Activated CD8-positive, alpha-beta memory T cell treated with anti-CD3 and anti-CD28 coated beads, Interleukin-2, amount 10 ng/mL, durations not matched to agents 7 days and 5 days (primary cell): Measurements from ENCODE around the gene PDK4. TPM values are rescaled to one million over a fixed set of nuclear protein-coding genes. Genes with fewer than 3 reads are reported as not detected.

Experiments used
- ATAC-seq: fragments of 150-1000 bp; cut with Tn5 transposase; one replicate; pipeline ENCODE4 v1.10.0; 2021; ENCODE audit warnings: moderate library complexity
- CTCF ChIA-PET: fragments of 350-600 bp; sonication (Branson Sonifier 250); formaldehyde crosslinking; loops from one replicate; lab custom pipeline; 2021; ENCODE audit warnings: antibody characterized with exemption; lab: Charles Lee
- DNase-seq: peaks from one replicate; pipeline ENCODE4 v3.0.0-alpha.2; 2020
- H3K27ac Mint-ChIP-seq: one replicate; pipeline ENCODE4 v1.8.0; 2021; ENCODE audit warnings: mild to moderate bottlenecking, mixed read lengths
- H3K27me3 Mint-ChIP-seq: one replicate; pipeline ENCODE4 v1.8.0; 2021; ENCODE audit warnings: mixed read lengths
- H3K36me3 Mint-ChIP-seq: one replicate; pipeline ENCODE4 v1.8.0; 2021; ENCODE audit warnings: mild to moderate bottlenecking, mixed read lengths
- H3K4me1 Mint-ChIP-seq: one replicate; pipeline ENCODE4 v1.8.0; 2021; ENCODE audit warnings: mixed read lengths
- H3K4me3 Mint-ChIP-seq: one replicate; pipeline ENCODE4 v1.8.0; 2021; ENCODE audit warnings: mild to moderate bottlenecking, moderate library complexity, mixed read lengths
- H3K9me3 Mint-ChIP-seq: one replicate; pipeline ENCODE4 v1.8.0; 2022; ENCODE audit warnings: low read depth, mixed read lengths
- total RNA-seq, 2 experiments: library from RNA; stranded (reverse); gene quantifications; one replicate each; pipeline ENCODE4 v1.2.3, GENCODE V29; 2021

PDK4 gene
- not detected for total RNA-seq

DNA sequence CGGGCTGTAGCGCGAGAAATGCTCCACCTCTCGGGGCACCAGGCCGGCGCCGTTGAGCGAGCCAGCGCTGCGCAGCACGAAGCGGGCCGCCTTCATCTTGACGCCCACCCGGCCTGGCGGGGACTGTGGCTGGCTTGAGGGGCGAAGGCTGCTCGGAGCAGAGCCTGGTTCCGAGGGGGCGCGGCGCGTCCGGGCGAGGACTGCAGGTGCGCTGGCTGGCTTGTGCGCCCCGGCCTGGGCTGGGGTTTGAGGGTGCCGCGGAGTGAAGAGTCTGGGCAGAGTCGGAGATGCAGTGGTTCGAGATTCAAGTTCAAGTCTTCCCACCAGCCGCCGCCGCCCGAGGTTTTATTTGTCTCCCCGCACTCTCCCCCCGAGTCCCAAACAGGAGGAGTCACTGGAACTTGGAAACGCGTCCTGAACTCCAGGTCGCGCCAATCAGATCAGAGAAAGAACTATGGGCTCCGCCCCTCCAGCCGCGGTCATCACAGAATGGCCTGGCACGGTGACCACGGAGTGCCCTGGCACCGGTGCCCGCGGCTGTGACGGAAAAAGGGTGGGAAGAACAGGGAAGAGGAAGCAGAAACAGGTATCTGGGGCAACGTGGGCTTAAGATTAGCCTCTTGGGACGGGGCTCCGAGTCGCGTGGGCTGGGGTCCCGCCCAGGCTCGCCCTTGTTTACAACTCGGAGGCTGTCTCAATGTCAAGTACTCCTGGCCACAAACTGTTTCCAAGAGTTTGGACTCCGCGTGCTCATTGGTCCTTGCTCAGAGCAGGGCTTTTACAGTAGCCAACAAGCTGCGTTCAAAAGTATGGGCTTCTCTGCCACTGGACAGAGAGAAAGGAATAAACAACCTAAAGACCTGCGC is at the start of gene PDK4:
Gene PDK4, minus strand, starts transcription at position 319 of the 866 bp plus-strand sequence. Its CDS starts 223 bp downstream, at position 96.
- ATAC-seq = no peak
- no peaks in the 10 kb centered on the region for H3K36me3 Mint-ChIP-seq

DNA sequence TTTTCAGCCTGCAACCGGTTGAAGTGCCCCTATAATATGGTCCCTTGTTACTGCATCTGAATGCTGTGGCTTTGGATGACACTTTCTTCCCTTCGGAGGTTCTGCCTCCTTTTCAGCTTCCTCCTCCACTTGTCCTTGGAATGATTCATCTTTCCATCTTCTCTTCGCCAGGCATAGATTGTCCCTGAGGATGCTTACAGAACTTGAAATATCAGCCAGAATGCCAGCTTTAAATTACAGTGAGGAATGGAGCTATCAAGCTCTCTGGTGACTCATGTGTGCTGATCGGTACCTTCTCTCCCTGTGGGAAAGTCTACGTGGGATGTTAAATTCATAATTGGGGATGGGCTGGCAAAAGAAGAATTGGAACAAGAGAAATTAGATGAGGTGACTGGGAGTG is 45.9 kb upstream of the PDK4 start:
- Mint-ChIP-seq H3K27ac (no peak overlapping the region), H3K27me3 (peaks cover 2% of the 10 kb centered on the region), H3K9me3 (no peaks in the 10 kb centered on the region), H3K4me3 (no peak overlapping the region), H3K4me1 (no peaks in the 10 kb centered on the region), H3K36me3 (no peaks in the 10 kb centered on the region)
- CTCF ChIA-PET = no interaction called here
- DNase-seq (no peak), ATAC-seq (no peak)

More for the DNA sequence above, at the start of gene PDK4:
- peaks cover 23% of the 10 kb centered on the region for H3K27me3 Mint-ChIP-seq
- no peak for DNase-seq
- CTCF ChIA-PET = no interaction called here
- H3K9me3 Mint-ChIP-seq = no peaks in the 10 kb centered on the region
- no peak within 1 kb of the TSS for H3K4me3 Mint-ChIP-seq
- H3K4me1 Mint-ChIP-seq = peaks cover 2% of the 10 kb centered on the region
- H3K27ac Mint-ChIP-seq = no peak within 1 kb of the TSS

DNA sequence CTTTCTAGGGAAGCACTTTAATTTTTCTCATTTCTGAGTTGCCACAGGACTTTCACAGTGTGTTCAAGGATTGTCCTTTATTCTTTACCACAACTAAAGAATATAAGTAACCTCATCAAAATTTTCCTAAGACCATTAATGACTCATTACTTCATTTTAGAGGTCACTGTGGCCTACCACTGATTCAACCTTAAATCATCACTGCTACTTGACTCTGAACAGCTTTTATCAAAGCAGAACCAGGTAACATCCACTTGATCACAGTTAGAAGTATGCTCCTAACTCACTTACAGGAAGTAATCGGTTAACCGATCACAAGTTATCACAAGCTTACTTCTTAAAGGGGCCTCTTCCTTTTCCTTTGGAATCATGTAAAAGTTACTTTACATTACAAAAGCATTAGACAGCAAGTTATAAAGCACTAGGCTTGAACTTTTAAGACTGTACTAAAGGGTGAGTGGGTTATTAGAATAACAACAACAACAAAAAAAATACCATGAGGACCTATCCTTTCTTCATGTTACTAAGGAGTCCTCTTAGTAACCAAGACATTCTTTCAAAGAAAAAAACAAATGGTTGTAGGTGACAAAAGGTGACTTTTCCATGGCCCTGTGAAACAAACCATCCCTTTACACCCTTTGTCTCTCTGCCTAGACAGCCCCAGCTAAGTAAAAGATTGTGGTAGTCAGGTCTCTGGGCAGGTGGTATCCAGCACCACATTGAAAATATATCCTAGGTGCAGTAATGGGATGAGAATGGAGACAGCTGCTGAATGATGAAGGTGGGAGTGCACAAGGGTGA is 40.0 kb upstream of the PDK4 start:
- Mint-ChIP-seq H3K4me3 (no peak overlapping the region), H3K27ac (no peak overlapping the region), H3K27me3 (no peaks in the 10 kb centered on the region), H3K36me3 (no peaks in the 10 kb centered on the region), H3K9me3 (no peaks in the 10 kb centered on the region), H3K4me1 (no peaks in the 10 kb centered on the region)
- CTCF ChIA-PET = no interaction called here
- ATAC-seq = no peak
- no peak for DNase-seq

DNA sequence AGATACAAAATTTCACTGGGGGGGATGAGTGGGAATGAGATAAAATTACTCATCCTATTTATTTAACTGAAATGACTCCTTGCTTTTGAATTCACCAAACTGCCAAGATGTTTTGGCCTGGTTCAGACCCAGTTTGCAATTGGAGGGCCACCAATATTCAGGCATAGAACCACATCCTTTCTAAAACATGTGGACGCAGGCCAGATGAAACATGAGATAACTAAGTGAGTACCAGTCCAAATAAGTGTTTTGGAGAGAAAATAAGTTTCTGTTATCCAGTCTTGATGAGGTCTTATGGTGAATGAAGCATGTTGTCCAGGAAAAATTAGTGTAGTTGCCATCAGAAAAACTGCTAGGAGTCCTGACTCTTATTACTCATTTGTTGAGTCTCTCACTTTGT is 36.3 kb upstream of the PDK4 start:
- DNase-seq (no peak), ATAC-seq (no peak)
- H3K9me3 Mint-ChIP-seq = no peaks in the 10 kb centered on the region
- no peaks in the 10 kb centered on the region for H3K4me1 Mint-ChIP-seq
- CTCF ChIA-PET = no interaction called here
- H3K27me3 Mint-ChIP-seq = no peaks in the 10 kb centered on the region
- no peak overlapping the region for H3K27ac Mint-ChIP-seq
- no peaks in the 10 kb centered on the region for H3K36me3 Mint-ChIP-seq
- no peak overlapping the region for H3K4me3 Mint-ChIP-seq

DNA sequence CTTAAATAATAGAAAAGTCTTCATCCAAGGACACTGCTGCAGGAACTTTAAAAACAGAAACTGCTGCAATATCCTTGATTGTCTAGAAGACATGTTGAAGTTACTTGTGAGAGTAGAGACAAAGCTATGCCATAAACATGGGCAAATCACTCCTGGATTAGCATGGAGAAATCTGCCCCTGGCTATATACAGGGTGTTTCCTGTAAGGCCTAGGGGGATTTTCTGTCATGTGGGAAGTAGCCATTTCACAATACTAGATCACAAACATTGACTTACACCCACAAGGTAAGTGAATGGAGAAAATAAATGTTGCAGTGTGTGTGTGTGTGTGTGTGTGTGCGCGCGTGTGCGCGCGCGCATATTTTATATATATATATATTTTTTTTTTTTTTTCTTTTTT is 35.2 kb upstream of the PDK4 start:
- Mint-ChIP-seq H3K36me3 (no peaks in the 10 kb centered on the region), H3K27me3 (no peaks in the 10 kb centered on the region), H3K27ac (no peak overlapping the region), H3K9me3 (no peaks in the 10 kb centered on the region), H3K4me3 (no peak overlapping the region), H3K4me1 (no peaks in the 10 kb centered on the region)
- DNase-seq = no peak
- CTCF ChIA-PET = no interaction called here
- no peak for ATAC-seq

DNA sequence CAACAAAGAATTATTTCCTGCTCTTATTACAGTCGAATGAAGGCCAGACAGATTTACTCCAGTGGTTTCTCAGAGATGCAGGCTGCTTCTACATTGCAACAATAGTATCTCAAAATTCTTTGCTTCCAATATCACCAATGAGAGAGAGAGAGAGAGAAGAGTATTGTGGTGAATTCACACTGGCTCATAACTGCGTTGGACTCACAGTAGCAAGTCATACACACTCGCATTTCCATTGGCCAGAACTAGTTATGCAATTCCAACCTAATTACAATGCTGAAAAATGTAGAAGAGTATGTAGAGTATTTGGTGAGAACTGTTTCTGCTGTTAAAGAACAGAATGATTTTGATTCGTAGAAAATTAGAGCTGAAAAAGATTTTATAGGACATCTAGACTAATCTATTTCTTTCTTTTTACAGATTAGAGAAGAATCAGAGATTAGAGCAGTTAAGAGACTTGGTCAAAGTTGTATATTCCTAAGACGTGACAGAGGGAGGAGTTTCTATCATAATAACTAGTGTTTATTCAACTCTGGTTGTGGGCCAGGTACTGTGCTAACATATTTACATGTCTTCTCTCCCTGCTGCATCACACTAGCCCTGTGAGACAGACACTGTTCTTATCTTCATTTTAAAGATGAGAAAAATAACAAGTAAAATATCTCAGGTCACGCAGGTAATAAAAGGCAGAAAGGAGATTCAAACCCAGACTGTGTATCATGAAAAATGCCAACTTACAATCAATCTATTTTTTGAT is 34.6 kb upstream of the PDK4 start:
- no peak for ATAC-seq
- Mint-ChIP-seq H3K9me3 (no peaks in the 10 kb centered on the region), H3K4me1 (no peaks in the 10 kb centered on the region), H3K27me3 (no peaks in the 10 kb centered on the region), H3K4me3 (no peak overlapping the region), H3K36me3 (no peaks in the 10 kb centered on the region), H3K27ac (no peak overlapping the region)
- no peak for DNase-seq
- CTCF ChIA-PET = no interaction called here

DNA sequence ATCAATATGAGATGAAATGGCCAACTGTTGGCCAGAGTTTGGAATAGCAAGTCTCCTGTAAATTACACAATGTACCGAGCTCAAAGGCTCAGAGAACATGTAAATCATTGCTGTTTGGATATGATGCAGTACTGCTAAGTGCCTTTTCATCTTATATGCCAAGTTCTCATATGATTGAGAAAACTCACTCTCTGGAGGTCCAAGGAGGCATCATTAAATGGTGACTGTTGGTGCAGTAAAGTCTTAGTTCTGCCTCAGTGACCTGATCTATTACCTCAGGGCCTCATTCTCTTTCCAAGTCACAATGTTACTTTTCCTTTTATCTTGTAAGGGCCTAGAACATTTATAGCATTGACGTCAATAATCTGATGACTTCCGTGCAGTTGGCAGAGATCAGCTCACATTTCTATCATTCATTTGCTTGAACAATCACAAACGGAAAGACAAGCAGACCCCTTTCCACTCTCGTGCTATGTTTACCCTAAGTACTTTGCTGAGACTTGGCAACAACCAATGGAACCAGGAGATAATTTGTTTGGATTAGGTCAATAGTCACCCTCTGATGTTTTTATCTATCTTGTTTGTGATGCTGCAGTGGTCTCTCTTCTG is 32.6 kb upstream of the PDK4 start:
- Mint-ChIP-seq H3K27ac (no peak overlapping the region), H3K4me1 (no peaks in the 10 kb centered on the region), H3K9me3 (no peaks in the 10 kb centered on the region), H3K27me3 (no peaks in the 10 kb centered on the region), H3K4me3 (no peak overlapping the region), H3K36me3 (no peaks in the 10 kb centered on the region)
- ATAC-seq = no peak
- DNase-seq = no peak
- CTCF ChIA-PET = no interaction called here

DNA sequence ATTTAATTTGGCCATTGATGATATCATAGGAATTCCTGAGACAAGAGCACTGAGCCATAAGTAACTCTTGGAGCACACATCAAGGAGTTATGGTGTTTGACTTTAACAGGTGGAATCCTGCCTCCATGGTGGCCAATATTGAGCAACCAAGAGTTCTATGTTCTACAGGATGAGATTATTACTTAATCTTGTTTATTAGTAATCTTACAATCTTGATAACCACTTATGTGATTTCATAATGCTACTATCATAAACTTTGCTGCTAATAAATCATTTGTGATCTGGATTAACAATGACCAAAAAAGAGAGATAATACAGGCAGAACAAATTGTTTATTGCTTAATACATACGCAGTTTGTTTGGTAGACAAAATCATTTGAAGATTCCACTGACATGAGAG is 27.5 kb upstream of the PDK4 start:
- Mint-ChIP-seq H3K27me3 (no peaks in the 10 kb centered on the region), H3K4me1 (no peaks in the 10 kb centered on the region), H3K4me3 (no peak overlapping the region), H3K36me3 (no peaks in the 10 kb centered on the region), H3K9me3 (no peaks in the 10 kb centered on the region), H3K27ac (no peak overlapping the region)
- ATAC-seq (no peak), DNase-seq (no peak)
- CTCF ChIA-PET = no interaction called here

DNA sequence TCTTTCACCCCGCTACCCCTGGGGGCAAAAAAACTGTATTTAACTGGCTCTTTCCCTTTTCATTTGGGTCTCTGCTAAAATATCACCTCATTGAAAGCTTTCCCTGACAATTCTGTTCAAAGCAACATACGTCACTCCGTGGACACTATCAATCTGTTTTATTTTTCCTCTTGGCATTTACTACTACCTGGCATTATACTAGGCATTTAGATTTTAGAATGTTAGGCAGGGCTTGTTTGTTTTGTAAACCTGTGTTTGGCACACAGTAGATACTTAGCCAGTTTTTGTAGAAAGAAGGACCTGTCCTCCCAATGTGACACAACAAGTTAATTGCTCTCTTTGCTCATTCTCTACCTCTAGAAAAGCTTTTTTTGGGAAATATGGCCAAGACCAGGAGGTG is 26.5 kb upstream of the PDK4 start:
- H3K9me3 Mint-ChIP-seq = no peaks in the 10 kb centered on the region
- H3K4me1 Mint-ChIP-seq = no peaks in the 10 kb centered on the region
- no peak for ATAC-seq
- H3K27ac Mint-ChIP-seq = no peak overlapping the region
- CTCF ChIA-PET = no interaction called here
- H3K27me3 Mint-ChIP-seq = no peaks in the 10 kb centered on the region
- no peak for DNase-seq
- H3K4me3 Mint-ChIP-seq = no peak overlapping the region
- H3K36me3 Mint-ChIP-seq = no peaks in the 10 kb centered on the region

DNA sequence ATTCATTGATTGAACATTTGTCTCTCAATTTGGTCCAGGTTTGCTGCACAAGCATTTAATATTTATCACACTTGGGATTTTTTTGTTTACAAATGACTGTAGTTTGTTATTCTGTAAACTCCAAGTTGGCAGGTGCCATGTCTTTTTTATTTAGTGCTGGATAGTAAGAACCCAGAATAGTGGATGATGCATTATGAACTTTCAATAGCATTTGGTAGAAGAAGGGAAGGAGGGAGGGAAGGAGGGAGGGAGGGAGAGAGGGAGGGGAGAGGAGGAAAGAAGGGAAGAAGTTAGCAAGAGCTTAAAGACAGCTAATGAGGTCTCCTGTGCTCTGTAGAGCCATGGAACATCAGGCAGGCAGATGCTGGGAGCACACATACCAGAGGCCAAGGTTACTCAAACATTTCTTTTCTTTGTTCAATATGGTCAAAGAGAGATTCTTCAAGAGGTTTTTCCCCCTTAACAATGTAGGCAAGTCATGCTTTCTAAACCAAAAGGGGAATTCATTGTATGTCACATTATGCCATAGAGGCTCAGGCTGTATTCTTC is 25.8 kb upstream of the PDK4 start:
- Mint-ChIP-seq H3K4me1 (no peaks in the 10 kb centered on the region), H3K27me3 (no peaks in the 10 kb centered on the region), H3K36me3 (no peaks in the 10 kb centered on the region), H3K4me3 (no peak overlapping the region), H3K27ac (no peak overlapping the region), H3K9me3 (no peaks in the 10 kb centered on the region)
- CTCF ChIA-PET = no interaction called here
- no peak for ATAC-seq
- DNase-seq = no peak

DNA sequence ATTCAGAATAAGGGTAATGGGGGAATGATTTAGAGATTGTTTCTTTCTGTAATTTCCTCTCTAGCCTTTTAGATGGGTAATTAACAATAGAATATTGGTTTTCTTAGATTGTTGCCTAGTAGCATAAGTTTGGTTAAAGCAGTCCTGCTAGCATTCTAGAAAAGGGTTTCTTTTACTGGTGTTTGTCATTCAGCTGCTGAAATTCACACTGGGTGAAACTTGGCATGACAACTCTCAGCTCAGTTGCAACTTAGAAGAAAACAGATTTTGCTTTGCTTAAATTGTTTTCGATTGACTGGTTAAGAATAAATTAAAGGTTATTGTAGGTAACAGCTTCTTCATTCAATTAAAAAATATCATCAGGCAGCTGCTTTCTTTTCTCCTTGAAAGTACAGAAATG is 25.1 kb upstream of the PDK4 start:
- Mint-ChIP-seq H3K27me3 (no peaks in the 10 kb centered on the region), H3K4me3 (no peak overlapping the region), H3K9me3 (no peaks in the 10 kb centered on the region), H3K36me3 (no peaks in the 10 kb centered on the region), H3K4me1 (no peaks in the 10 kb centered on the region), H3K27ac (no peak overlapping the region)
- CTCF ChIA-PET = no interaction called here
- DNase-seq (no peak), ATAC-seq (no peak)

DNA sequence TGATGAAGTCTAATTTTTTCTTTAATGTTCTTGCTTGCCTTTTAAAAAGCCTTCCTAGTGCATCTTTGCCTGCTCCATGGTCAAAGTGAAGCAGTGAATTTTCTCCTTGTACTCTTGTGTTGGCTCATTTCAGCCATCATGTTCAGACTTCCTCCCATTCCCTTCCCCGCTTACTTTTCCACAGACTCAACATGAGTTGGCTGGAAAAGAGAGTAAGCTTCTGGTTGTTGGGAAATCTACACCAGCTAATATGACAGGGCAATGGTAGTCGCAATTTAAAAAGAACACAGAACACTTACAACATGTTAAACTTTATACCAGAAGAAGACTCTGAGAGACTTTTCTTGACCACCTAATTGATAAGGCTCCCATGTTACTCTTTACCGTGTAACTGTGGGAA is 24.3 kb upstream of the PDK4 start:
- H3K4me1 Mint-ChIP-seq = no peaks in the 10 kb centered on the region
- no peaks in the 10 kb centered on the region for H3K27me3 Mint-ChIP-seq
- no peak overlapping the region for H3K4me3 Mint-ChIP-seq
- DNase-seq (no peak), ATAC-seq (no peak)
- no peak overlapping the region for H3K27ac Mint-ChIP-seq
- no peaks in the 10 kb centered on the region for H3K36me3 Mint-ChIP-seq
- no peaks in the 10 kb centered on the region for H3K9me3 Mint-ChIP-seq
- CTCF ChIA-PET = no interaction called here

DNA sequence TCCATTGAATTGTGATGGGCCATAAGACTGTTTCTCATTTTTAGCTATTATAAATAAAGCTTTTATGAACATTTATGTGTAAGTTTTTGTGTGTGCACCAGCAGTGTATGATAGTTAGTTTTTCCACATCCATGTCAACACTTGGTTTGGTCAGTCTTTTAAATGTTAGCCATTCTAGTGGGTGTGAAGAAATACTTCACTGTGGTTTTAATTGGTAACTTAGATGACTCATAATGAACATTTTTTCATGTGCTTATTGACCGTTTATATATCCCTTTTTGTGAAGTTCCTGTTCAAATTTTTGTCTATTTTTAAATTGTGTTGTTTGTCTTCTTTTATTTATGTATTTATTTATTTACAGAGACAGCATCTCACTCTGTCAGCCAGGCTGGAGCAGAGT is 23.6 kb upstream of the PDK4 start:
- H3K4me1 Mint-ChIP-seq = no peaks in the 10 kb centered on the region
- no peak for DNase-seq
- no peak for ATAC-seq
- H3K4me3 Mint-ChIP-seq = no peak overlapping the region
- H3K27ac Mint-ChIP-seq = no peak overlapping the region
- CTCF ChIA-PET = no interaction called here
- no peaks in the 10 kb centered on the region for H3K36me3 Mint-ChIP-seq
- H3K9me3 Mint-ChIP-seq = no peaks in the 10 kb centered on the region
- H3K27me3 Mint-ChIP-seq = no peaks in the 10 kb centered on the region
